Ishikawa (cell line): Measurements from ENCODE around the gene FHIT.

Experiments used
- ZBTB7A ChIP-seq: IDR thresholded peaks from 2 replicates; pipeline ENCODE4 v1.6.1; 2012; ENCODE audit warnings: low read depth
- TF ChIP-seq, protein P1 (sequence below): IDR thresholded peaks from 2 replicates; pipeline ENCODE4 v1.6.1; 2012; ENCODE audit warnings: low read depth, mild to moderate bottlenecking

GRCh38 chr3:59839810-59840515 lies 1411.3 kb downstream of the FHIT start:
- TF ChIP-seq, protein P1, sequence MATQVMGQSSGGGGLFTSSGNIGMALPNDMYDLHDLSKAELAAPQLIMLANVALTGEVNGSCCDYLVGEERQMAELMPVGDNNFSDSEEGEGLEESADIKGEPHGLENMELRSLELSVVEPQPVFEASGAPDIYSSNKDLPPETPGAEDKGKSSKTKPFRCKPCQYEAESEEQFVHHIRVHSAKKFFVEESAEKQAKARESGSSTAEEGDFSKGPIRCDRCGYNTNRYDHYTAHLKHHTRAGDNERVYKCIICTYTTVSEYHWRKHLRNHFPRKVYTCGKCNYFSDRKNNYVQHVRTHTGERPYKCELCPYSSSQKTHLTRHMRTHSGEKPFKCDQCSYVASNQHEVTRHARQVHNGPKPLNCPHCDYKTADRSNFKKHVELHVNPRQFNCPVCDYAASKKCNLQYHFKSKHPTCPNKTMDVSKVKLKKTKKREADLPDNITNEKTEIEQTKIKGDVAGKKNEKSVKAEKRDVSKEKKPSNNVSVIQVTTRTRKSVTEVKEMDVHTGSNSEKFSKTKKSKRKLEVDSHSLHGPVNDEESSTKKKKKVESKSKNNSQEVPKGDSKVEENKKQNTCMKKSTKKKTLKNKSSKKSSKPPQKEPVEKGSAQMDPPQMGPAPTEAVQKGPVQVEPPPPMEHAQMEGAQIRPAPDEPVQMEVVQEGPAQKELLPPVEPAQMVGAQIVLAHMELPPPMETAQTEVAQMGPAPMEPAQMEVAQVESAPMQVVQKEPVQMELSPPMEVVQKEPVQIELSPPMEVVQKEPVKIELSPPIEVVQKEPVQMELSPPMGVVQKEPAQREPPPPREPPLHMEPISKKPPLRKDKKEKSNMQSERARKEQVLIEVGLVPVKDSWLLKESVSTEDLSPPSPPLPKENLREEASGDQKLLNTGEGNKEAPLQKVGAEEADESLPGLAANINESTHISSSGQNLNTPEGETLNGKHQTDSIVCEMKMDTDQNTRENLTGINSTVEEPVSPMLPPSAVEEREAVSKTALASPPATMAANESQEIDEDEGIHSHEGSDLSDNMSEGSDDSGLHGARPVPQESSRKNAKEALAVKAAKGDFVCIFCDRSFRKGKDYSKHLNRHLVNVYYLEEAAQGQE = no peak
- TF ChIP-seq ZBTB7A = no peak
